Ramos (cell line): ENCODE data around the gene DTD1.

Experiments
- in situ Hi-C: fragments of 300-500 bp; cut with MboI; formaldehyde crosslinking; loops from one replicate; pipeline ENCODE4 v1.14.3; 2022; ENCODE audit warnings: low sequenced_read_pairs; ENCODE audit not compliant: unreplicated experiment

Gene DTD1

GRCh38 chr20:18653736-18654447, 66.0 kb downstream of the DTD1 start:
- in situ Hi-C loops = no loop called here

DNA sequence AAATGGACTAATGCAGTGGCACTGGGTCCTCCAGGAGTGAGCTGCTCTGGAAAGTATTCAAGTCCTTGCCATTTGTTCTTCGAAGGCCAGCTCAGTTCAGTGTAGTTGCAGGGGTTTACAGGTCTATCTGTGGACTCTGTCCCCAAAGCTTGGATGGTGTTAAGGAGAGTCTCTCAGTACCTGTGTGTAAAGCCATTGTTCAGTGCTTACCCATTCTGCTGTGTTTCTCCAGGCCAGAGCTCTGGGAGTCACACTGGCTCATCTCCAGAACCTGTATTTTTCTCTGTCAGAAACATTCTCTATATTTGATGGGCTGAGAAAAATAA, 66.6 kb downstream of the DTD1 start:
- in situ Hi-C loops = no loop called here

DNA sequence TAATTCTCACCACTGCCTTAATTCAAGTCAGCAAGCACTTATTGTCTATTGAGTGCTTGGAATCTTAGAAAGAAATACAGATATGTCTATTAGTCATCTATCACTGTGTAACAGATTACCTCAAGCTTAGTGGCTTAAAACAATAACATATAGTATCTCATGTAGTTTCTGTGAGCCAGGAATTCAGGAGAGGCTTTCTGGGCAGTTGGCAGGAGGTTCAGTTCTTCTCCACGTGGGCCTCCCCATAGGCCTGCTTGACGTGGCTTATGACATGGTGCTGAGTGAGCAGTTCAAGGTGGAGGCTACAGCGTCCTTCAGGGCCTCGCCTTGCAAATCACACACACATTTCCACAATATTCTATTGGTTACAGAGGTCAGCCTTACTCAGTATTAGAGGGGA, 69.7 kb downstream of the DTD1 start:
- in situ Hi-C loops = no loop called here

DNA sequence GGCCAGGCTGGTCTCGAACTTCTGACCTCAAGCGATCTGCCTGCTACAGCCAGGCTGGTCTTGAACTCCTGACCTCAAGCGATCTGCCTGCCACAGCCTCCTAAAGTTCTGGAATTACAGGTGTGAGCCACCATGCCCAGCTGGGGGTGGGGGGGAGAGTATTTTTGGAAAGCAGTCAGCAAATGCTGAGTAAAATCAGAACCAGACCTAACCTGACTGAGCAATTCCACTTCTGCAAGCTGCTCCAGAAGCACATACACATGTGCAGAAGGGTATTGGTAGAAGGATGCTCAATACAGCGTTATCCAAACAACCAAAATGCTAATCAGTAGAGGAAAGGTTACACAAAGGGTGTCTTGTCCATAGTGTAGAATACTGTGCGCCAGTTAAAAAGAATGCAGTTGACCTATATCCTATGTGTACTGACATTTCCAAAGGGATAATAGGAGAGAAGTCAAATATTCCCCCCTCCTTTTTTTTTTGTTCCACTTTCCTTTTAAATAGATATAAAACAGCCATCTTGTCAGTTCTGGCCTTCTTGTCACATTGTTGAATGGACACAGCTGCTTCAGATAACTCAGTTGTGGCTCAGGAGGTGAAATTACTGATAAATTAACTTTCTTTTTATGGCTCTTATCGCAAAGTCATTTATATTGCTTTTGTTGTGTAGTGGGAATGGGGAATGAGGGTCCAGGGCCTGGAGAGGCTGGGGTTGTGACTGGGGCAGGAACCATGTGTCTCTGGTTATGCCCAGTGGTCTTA, 74.6 kb downstream of the DTD1 start:
- in situ Hi-C loops = no loop called here

GRCh38 chr20:18663932-18664331, 76.1 kb downstream of the DTD1 start:
- in situ Hi-C loops = no loop called here

DNA sequence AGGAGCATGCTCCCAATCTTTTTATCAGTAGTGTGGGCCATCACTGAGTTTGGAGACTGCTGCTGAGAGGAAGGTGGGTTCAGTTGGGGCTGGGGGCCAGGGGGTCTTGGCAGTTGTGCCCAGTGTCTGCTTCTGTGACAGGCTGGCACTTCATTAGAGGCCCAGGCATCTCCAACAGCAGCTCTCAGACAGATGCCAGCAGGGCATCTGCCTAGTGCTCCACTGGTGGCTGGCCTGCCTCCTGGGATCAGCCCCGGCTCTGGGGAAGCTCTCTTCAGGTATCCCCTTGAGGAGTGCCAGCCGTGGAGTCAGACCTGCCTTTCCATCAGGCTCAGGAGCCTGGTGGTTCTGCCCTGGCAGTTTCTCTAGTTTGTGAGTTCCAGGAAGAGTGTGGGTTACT, 77.3 kb downstream of the DTD1 start:
- in situ Hi-C loops = no loop called here

- in situ Hi-C loops = no loop called here
Measured at GRCh38 chr20:18666803-18667415, 79.1 kb downstream of the DTD1 start.

DNA sequence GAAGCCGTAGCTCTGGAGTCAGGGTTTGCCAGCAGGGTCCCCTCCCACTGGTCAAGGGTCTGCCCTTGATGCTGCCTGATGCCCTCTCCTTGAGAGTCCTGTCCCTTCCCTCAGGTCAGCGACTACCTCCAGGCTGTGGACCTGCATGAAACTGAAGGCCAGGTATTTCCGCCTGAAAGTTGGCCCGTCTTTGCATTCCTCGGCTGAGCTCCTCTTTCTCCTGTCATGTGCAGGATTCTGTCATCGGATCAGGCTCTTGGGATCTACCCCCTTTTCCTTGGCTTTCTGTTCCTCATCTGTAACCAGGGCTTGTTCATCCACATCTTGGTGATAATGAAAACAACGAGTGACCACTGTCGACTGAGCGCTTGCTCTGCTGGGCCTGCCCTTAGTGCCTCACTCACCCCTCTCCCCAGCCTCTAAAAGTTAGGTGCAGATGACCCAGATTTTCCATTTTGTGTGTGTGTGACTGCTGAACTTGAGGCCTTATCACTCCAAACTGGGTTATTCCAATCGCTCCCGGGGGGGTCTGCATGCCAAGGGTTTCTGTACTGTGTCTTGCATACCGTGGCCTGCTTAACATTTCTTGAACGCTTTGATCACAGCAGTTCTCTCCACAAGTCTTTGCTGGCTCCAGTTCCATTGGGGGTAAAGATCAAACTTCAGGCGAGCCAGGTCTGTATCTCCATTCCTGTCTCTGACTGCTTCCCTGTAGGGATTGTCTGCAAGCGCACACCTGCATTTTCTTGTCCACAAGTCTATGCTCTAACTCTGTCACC, 81.6 kb downstream of the DTD1 start:
- in situ Hi-C loops = loop anchor here (10.0 kb wide), 1 partner anchor 65 kb away; no protein-coding TSS in a partner anchor

- in situ Hi-C loops = loop anchor here (10.0 kb wide), 1 partner anchor 64 kb away; no protein-coding TSS in a partner anchor
Measured at GRCh38 chr20:18671203-18671710, 83.4 kb downstream of the DTD1 start.

DNA sequence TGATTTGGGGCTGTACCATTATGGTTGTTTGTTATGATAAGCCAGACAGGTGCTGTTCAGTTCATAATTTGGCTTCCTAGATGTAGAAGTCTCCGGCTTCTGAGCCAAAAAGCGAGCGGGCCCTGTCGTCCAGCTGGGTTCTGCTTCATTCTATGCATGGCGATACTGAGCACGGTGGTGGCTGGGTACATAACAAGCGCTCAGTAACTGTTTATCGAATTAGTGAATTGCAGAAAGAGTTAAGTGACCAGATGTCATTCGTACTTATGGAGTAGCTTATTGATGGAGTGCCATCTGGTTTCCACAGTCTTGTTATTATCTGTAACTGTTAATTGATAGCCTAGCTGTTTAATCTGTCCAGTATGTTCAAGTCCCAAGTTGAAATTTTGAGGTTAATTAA, 85.0 kb downstream of the DTD1 start:
- in situ Hi-C loops = loop anchor here (10.0 kb wide), 1 partner anchor 62 kb away; no protein-coding TSS in a partner anchor

- in situ Hi-C loops = loop anchor here (10.0 kb wide), 1 partner anchor 58 kb away; no protein-coding TSS in a partner anchor
Measured at GRCh38 chr20:18676396-18676795, 88.5 kb downstream of the DTD1 start.

GRCh38 chr20:18677126-18677525, 89.3 kb downstream of the DTD1 start:
- in situ Hi-C loops = loop anchor here (10.0 kb wide), 1 partner anchor 58 kb away; no protein-coding TSS in a partner anchor

- in situ Hi-C loops = loop anchor here (10.0 kb wide), 1 partner anchor 56 kb away; no protein-coding TSS in a partner anchor
Measured at GRCh38 chr20:18678549-18679419, 90.9 kb downstream of the DTD1 start.

DNA sequence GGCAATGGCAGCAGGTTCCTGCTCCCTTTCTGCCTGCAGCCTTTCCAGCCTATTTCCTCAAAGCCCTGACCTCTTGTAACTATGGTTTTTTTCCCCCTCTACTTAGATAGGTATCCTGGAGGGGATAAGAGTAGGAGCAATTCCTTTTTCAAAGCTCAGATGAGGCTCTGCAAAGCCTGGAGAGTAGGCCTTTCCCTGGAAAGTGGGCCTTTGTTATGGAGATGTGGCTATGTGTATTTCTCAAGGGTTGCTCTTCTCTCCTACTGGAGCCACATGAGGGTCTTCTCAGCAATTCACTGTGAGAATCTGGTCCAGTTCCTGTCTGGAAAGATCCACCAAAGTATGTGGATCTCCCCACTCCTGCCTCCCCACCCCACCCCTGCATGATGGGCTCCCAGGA, 96.0 kb downstream of the DTD1 start:
- in situ Hi-C loops = no loop called here

GRCh38 chr20:18684775-18685174, 96.9 kb downstream of the DTD1 start:
- in situ Hi-C loops = no loop called here

GRCh38 chr20:18685406-18685805, 97.6 kb downstream of the DTD1 start:
- in situ Hi-C loops = no loop called here

GRCh38 chr20:18686696-18687095, 98.8 kb downstream of the DTD1 start:
- in situ Hi-C loops = no loop called here

DNA sequence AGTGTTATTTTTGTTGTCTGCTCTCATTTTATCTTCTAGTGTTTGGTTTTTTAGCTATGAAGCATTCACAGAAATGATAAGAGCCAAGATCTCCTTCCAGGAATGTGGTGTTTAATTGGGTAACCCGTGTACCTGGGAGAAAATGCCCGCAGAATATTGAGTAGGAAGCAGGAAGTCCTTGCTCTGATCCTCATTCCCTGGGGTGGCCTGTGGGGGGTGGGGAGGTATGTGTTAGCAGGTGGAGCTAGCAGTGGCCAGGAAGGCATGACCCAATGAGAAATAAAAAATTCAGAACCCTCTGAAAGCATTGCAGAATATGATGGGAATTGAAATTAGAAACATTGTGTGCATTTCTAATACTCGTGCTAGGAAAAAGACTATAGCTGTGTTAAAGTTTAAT, 100.8 kb downstream of the DTD1 start:
- in situ Hi-C loops = no loop called here

DNA sequence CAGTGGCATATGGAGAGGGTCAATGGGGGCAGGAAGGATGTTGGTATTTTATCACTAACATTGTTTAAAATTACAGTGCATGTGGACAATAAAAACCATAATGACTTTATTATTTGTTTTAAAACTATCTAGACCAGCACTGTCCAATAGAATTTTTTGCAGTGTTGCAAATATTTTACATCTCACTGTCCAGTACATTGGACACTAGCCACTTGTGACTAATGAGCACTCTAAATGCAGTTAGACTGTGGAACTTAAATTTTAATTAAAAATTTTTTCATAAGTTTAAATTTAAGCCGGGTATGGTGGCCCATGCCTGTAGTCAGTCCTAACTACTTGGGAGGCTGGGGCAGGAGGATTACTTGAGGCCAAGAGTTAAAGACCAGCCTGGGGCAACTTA, 101.7 kb downstream of the DTD1 start:
- in situ Hi-C loops = no loop called here
